HCT116 (cell line): ENCODE results near the gene CAPZB. TPM values are rescaled to one million over a fixed set of nuclear protein-coding genes. Genes with fewer than 3 reads are reported as not detected.

Source experiments
- ATAC-seq: fragments of 200-7000 bp; cut with Tn5 transposase; 2 replicates; pipeline ENCODE4 v1.9.1; 2020; ENCODE audit warnings: mild to moderate bottlenecking, moderate library complexity
- BruUV-seq: library from RNA; stranded (reverse); fragments of 400-500 nt; replicated peaks from 2 replicates; lab custom pipeline; 2021; lab: Mats Ljungman, UMichigan
- CTCF ChIA-PET: fragments of 300-600 bp; sonication (Branson Sonifier 250); formaldehyde crosslinking; loops from one replicate; lab custom pipeline; 2021; ENCODE audit warnings: antibody characterized with exemption; lab: Charles Lee
- POLR2A ChIA-PET: fragments of 300-600, 350-600 bp; sonication (Branson Sonifier 250); formaldehyde crosslinking; loops from one replicate; lab custom pipeline; 2021; ENCODE audit warnings: antibody characterized with exemption; lab: Charles Lee
- RAD21 ChIA-PET, 2 experiments: fragments of 300-600 bp; sonication (Branson Sonifier 250); formaldehyde crosslinking; loops; one replicate each; lab custom pipeline; 2023; ENCODE audit warnings: low total read pairs in 2 of 2; ENCODE audit not compliant: uncharacterized antibody in 2 of 2, unreplicated experiment in 2 of 2, low non-redundant PET in 1 of 2; lab: Charles Lee
- DNase-seq: peaks from one replicate; pipeline ENCODE4 v3.0.0-alpha.2; 2010; ENCODE audit warnings: low read depth, low spot score
- H2AFZ ChIP-seq: fragments of 200-600 bp; shearing (Covaris generic), sonication (generic); 2 replicates; pipeline ENCODE4 v1.6.1; 2017; ENCODE audit warnings: low read depth, mixed run types, mixed read lengths, antibody characterized with exemption, low read length; ENCODE audit not compliant: poor library complexity, severe bottlenecking
- H3K27ac ChIP-seq: 2 replicates; pipeline ENCODE4 v1.5.1; 2012; ENCODE audit warnings: low read depth, low read length
- H3K27me3 ChIP-seq: fragments of 200-600 bp; sonication (generic); 2 replicates; pipeline ENCODE4 v1.6.1; 2016; ENCODE audit warnings: mixed run types, low read length, mixed read lengths; ENCODE audit not compliant: insufficient read depth
- H3K36me3 ChIP-seq, 2 experiments: fragments of 200-500 bp in 1 of 2; fragments of 200-600 bp in 1 of 2; sonication (Bioruptor generic) in 1 of 2; sonication (generic) in 1 of 2; 2 replicates each; pipeline versions ENCODE4 v1.5.1 to v1.6.1; 2014 to 2016; ENCODE audit warnings: low read length in 2 of 2, inconsistent platforms in 1 of 2, mixed read lengths in 1 of 2, mixed run types in 1 of 2; ENCODE audit not compliant: insufficient read depth in 2 of 2, control insufficient read depth in 1 of 2
- H3K4me1 ChIP-seq, 2 experiments: fragments of 200-600 bp in 1 of 2; sonication (generic) in 1 of 2; 2 replicates each; pipeline versions ENCODE4 v1.5.1 to v1.6.1; 2012 to 2017; ENCODE audit warnings: low read length in 2 of 2, inconsistent platforms in 1 of 2, mild to moderate bottlenecking in 1 of 2, mixed read lengths in 1 of 2, mixed run types in 1 of 2, moderate library complexity in 1 of 2; ENCODE audit not compliant: insufficient read depth in 2 of 2, control insufficient read depth in 1 of 2
- H3K4me2 ChIP-seq: fragments of 200-600 bp; sonication (generic); 2 replicates; pipeline ENCODE4 v1.6.1; 2017; ENCODE audit warnings: mixed run types, low read length, mixed read lengths
- H3K4me3 ChIP-seq, 2 experiments: fragments of 200-600 bp in 1 of 2; sonication (generic) in 1 of 2; replicated peaks in 1 of 2; 2 replicates each; pipeline ENCODE4 v1.5.1; 2011 to 2016; ENCODE audit warnings: low read length in 2 of 2, control low read depth in 1 of 2, low read depth in 1 of 2, mild to moderate bottlenecking in 1 of 2, mixed read lengths in 1 of 2, mixed run types in 1 of 2
- H3K79me2 ChIP-seq: fragments of 200-600 bp; sonication (generic); 2 replicates; pipeline ENCODE4 v1.6.1; 2017; ENCODE audit warnings: mild to moderate bottlenecking, mixed run types, low read length, moderate library complexity, mixed read lengths; ENCODE audit not compliant: insufficient read depth
- H3K9ac ChIP-seq: fragments of 200-600 bp; sonication (generic); 2 replicates; pipeline ENCODE4 v1.6.1; 2016; ENCODE audit warnings: low read length, mixed read lengths
- H3K9me2 ChIP-seq: fragments of 200-600 bp; sonication (generic), shearing (Covaris generic); 2 replicates; pipeline ENCODE4 v1.6.1; 2017; ENCODE audit warnings: mixed run types, mild to moderate bottlenecking, moderate library complexity; ENCODE audit not compliant: insufficient read depth
- H3K9me3 ChIP-seq, 2 experiments: fragments of 200-500 bp in 1 of 2; fragments of 200-600 bp in 1 of 2; sonication (Bioruptor generic) in 1 of 2; sonication (generic) in 1 of 2; 2 replicates each; pipeline ENCODE4 v1.6.1; 2014 to 2017; ENCODE audit warnings: low read length in 2 of 2, mixed read lengths in 2 of 2, inconsistent platforms in 1 of 2, low read depth in 1 of 2, mild to moderate bottlenecking in 1 of 2, mixed run types in 1 of 2, moderate library complexity in 1 of 2; ENCODE audit not compliant: control insufficient read depth in 1 of 2, insufficient read depth in 1 of 2
- H4K20me1 ChIP-seq: fragments of 200-600 bp; sonication (generic), shearing (Covaris generic); 2 replicates; pipeline ENCODE4 v1.6.1; 2017; ENCODE audit warnings: mixed run types, mild to moderate bottlenecking, moderate library complexity; ENCODE audit not compliant: insufficient read depth
- CBX3 ChIP-seq: IDR thresholded peaks from 2 replicates; pipeline ENCODE4 v1.6.1; 2012; ENCODE audit warnings: low read depth
- EGR1 ChIP-seq: IDR thresholded peaks from 2 replicates; pipeline ENCODE4 v1.6.1; 2012; ENCODE audit warnings: low read depth
- EZH2 ChIP-seq: fragments of 200-600 bp; sonication (generic); IDR thresholded peaks from 2 replicates; pipeline ENCODE4 v1.6.1; 2017; ENCODE audit warnings: antibody characterized with exemption, mixed run types
- EZH2phosphoT487 ChIP-seq: fragments of 200-600 bp; IDR thresholded peaks from 2 replicates; pipeline ENCODE4 v1.6.1; 2018; ENCODE audit warnings: antibody characterized with exemption, borderline replicate concordance
- FOSL1 ChIP-seq: IDR thresholded peaks from 2 replicates; pipeline ENCODE4 v1.6.1; 2012; ENCODE audit warnings: low read depth
- JUND ChIP-seq: IDR thresholded peaks from 2 replicates; pipeline ENCODE4 v1.6.1; 2012
- POLR2A ChIP-seq: IDR thresholded peaks from 2 replicates; pipeline ENCODE4 v1.7.0; 2011; ENCODE audit warnings: borderline replicate concordance; ENCODE audit not compliant: insufficient read depth, insufficient read length; ENCODE audit errors: extremely low read depth
- POLR2AphosphoS5 ChIP-seq: IDR thresholded peaks from 2 replicates; pipeline ENCODE4 v1.6.1; 2011; ENCODE audit warnings: mild to moderate bottlenecking, low read depth, low read length, moderate library complexity
- SRF ChIP-seq: IDR thresholded peaks from 2 replicates; pipeline ENCODE4 v1.6.1; 2012; ENCODE audit warnings: low read depth
- TCF7L2 ChIP-seq: IDR thresholded peaks from 2 replicates; pipeline ENCODE4 v1.7.0; 2011; ENCODE audit warnings: borderline replicate concordance, inconsistent platforms; ENCODE audit not compliant: insufficient read depth, insufficient read length; ENCODE audit errors: extremely low read depth
- ZFX ChIP-seq: fragments of 450-650 bp; IDR thresholded peaks from 2 replicates; pipeline ENCODE4 v1.6.1; 2017
- ZNF274 ChIP-seq: fragments of 200-500 bp; sonication (Bioruptor generic); IDR thresholded peaks from 2 replicates; pipeline ENCODE4 v1.6.1; 2014; ENCODE audit warnings: mild to moderate bottlenecking, low read depth, low read length, inconsistent platforms
- intact Hi-C: fragments of 100-400 bp; cut with micrococcal nuclease; formaldehyde crosslinking; loops from 2 replicates; pipeline ENCODE4 v1.10.0; 2022
- total RNA-seq: library from RNA; stranded (reverse); gene quantifications from one replicate; pipeline ENCODE4 v1.2.1, GENCODE V29; 2021; ENCODE audit not compliant: unreplicated experiment
- TF ChIP-seq, protein P1 (sequence below): IDR thresholded peaks from 2 replicates; pipeline ENCODE4 v1.6.1; 2012
- TF ChIP-seq, protein P2 (sequence below): IDR thresholded peaks from 2 replicates; pipeline ENCODE4 v1.6.1; 2012; ENCODE audit warnings: low read depth
- TF ChIP-seq, protein P3 (sequence below): IDR thresholded peaks from 2 replicates; pipeline ENCODE4 v1.6.1; 2012
- TF ChIP-seq, protein P4 (sequence below), 3 experiments: fragments of 200-600 bp in 1 of 3; sonication (generic) in 1 of 3; IDR thresholded peaks in 2 of 3; conservative IDR thresholded peaks in 1 of 3; 2 replicates each; pipeline ENCODE4 v1.5.1; 2012 to 2017; ENCODE audit warnings: low read depth in 2 of 3, low read length in 2 of 3, antibody characterized with exemption in 1 of 3, borderline replicate concordance in 1 of 3, control low read depth in 1 of 3, mild to moderate bottlenecking in 1 of 3, mixed read lengths in 1 of 3, mixed run types in 1 of 3, moderate library complexity in 1 of 3; ENCODE audit not compliant: insufficient read depth in 1 of 3

The CAPZB gene
- total RNA-seq, 1 experiment from 2014 or later: 203 TPM

DNA sequence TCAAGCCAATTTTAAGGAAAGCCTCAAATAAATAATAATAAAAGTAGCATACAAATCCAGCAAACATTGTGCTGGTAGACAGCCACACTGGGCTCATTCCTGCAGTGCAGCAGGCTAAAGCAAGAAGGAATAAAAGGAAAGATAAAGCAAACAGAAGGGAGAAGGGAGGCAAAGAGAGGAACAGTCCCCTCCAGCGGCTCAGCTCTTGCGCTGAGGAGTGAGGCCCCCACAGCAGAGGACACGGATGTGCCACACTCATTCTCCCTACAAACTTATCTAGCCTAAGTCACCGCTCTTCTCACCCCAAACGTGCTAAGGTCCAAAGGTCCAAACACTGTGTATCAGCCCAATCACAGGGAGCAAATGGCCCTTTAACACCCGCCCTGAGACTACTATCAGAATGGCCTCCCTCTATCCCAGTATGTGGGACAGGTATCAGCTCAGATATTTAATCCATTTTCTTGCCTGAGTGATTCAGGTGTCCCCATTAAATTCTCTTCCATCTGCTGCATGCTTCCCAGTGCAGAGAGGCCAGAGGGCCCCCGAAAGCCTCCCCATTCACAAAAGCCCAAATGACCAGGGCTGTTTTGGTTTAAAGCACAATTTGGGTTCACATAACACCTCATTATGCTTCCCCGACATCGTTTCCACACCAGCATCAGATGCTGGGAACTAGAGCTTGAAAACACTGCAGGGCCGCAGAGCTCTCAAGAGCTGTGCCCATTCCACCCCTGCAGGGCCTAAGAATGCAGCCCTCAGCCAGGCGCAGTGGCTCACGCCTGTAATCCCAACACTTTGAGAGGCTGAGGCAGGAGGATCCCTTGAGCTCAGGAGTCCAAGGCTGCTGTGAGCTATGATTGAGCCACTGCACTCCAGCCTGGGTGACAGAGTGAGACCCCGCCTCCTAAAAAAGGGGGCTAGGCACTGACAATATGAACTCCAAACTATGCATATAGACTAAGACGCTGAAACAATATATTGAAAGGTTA, 17.8 kb downstream of the CAPZB start (continued):
- TF ChIP-seq FOSL1: no peak
- no peak for TF ChIP-seq TCF7L2
- TF ChIP-seq POLR2A: no peak
- no peak for TF ChIP-seq POLR2AphosphoS5
- no peak for TF ChIP-seq ZNF274
- no peak for TF ChIP-seq JUND
- TF ChIP-seq EGR1: no peak
- TF ChIP-seq EZH2: no peak

DNA sequence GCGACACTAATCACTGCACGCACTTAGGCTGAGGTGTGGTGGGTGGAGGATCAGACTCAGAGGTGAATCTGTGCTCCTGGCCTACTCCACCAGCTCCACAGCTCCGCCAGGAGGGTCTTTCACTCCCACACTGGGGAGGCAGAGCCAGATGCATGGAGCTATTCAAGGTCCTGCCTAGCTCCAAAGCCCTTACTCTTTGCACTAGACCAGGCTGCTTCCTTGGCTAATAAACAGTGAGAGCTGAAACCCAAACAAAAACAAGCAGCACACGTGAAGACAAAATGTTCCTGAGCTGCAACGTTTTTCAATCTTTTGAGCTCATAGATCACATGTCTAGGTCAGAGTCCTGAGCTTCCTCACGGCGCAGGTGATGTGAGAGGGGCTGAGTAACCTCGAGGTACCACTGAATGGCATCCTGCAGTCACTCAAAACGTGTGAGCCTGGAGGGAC, 19.2 kb downstream of the CAPZB start:
- no peak overlapping the region for H3K9ac ChIP-seq
- no peak overlapping the region for H3K27ac ChIP-seq
- no peak overlapping the region for H2AFZ ChIP-seq
- no peaks in the 10 kb centered on the region for H3K9me2 ChIP-seq
- H3K4me1 ChIP-seq: peaks cover 22 to 32% of the 10 kb centered on the region in 2 experiments
- H4K20me1 ChIP-seq: peaks cover 20% of the 10 kb centered on the region; the same call in 1 of the 2 replicates
- TF ChIP-seq, protein P1, sequence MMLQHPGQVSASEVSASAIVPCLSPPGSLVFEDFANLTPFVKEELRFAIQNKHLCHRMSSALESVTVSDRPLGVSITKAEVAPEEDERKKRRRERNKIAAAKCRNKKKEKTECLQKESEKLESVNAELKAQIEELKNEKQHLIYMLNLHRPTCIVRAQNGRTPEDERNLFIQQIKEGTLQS: no peak
- TF ChIP-seq ZFX: no peak
- no peak for TF ChIP-seq SRF
- no peak for TF ChIP-seq ZNF274
- no peak for TF ChIP-seq EZH2phosphoT487
- no peak for TF ChIP-seq JUND
- no peak for TF ChIP-seq CBX3
- TF ChIP-seq, protein P2, sequence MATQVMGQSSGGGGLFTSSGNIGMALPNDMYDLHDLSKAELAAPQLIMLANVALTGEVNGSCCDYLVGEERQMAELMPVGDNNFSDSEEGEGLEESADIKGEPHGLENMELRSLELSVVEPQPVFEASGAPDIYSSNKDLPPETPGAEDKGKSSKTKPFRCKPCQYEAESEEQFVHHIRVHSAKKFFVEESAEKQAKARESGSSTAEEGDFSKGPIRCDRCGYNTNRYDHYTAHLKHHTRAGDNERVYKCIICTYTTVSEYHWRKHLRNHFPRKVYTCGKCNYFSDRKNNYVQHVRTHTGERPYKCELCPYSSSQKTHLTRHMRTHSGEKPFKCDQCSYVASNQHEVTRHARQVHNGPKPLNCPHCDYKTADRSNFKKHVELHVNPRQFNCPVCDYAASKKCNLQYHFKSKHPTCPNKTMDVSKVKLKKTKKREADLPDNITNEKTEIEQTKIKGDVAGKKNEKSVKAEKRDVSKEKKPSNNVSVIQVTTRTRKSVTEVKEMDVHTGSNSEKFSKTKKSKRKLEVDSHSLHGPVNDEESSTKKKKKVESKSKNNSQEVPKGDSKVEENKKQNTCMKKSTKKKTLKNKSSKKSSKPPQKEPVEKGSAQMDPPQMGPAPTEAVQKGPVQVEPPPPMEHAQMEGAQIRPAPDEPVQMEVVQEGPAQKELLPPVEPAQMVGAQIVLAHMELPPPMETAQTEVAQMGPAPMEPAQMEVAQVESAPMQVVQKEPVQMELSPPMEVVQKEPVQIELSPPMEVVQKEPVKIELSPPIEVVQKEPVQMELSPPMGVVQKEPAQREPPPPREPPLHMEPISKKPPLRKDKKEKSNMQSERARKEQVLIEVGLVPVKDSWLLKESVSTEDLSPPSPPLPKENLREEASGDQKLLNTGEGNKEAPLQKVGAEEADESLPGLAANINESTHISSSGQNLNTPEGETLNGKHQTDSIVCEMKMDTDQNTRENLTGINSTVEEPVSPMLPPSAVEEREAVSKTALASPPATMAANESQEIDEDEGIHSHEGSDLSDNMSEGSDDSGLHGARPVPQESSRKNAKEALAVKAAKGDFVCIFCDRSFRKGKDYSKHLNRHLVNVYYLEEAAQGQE: no peak
- TF ChIP-seq, protein P3, sequence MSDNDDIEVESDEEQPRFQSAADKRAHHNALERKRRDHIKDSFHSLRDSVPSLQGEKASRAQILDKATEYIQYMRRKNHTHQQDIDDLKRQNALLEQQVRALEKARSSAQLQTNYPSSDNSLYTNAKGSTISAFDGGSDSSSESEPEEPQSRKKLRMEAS: no peak
- TF ChIP-seq EZH2: no peak
- TF ChIP-seq, protein P4, sequence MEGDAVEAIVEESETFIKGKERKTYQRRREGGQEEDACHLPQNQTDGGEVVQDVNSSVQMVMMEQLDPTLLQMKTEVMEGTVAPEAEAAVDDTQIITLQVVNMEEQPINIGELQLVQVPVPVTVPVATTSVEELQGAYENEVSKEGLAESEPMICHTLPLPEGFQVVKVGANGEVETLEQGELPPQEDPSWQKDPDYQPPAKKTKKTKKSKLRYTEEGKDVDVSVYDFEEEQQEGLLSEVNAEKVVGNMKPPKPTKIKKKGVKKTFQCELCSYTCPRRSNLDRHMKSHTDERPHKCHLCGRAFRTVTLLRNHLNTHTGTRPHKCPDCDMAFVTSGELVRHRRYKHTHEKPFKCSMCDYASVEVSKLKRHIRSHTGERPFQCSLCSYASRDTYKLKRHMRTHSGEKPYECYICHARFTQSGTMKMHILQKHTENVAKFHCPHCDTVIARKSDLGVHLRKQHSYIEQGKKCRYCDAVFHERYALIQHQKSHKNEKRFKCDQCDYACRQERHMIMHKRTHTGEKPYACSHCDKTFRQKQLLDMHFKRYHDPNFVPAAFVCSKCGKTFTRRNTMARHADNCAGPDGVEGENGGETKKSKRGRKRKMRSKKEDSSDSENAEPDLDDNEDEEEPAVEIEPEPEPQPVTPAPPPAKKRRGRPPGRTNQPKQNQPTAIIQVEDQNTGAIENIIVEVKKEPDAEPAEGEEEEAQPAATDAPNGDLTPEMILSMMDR (IDR thresholded peaks at IDR 0.05 in 2 of 3, conservative IDR thresholded peaks at IDR 0.05 in 1 of 3; ENCODE audit: borderline replicate concordance in 1 of 3, insufficient read depth in 1 of 3, low read depth in 2 of 3, low read length in 2 of 3): no peak
- CTCF ChIA-PET: no interaction called here
- no peak overlapping the region for H3K4me2 ChIP-seq
- no TSS peak for BruUV-seq
- H3K79me2 ChIP-seq: peaks cover 94% of the 10 kb centered on the region
- intact Hi-C loops: no loop called here
- POLR2A ChIA-PET: no interaction called here
- DNase-seq (no peak), ATAC-seq (no peak)
- H3K4me3 ChIP-seq: no peak overlapping the region
- no peaks in the 10 kb centered on the region; a peak in 2 of 4 replicates for H3K36me3 ChIP-seq
- H3K27me3 ChIP-seq: no peaks in the 10 kb centered on the region
- RAD21 ChIA-PET: no interaction called here
- no peaks in the 10 kb centered on the region for H3K9me3 ChIP-seq
